Measurements from ENCODE around the gene SLC22A7.

DNA sequence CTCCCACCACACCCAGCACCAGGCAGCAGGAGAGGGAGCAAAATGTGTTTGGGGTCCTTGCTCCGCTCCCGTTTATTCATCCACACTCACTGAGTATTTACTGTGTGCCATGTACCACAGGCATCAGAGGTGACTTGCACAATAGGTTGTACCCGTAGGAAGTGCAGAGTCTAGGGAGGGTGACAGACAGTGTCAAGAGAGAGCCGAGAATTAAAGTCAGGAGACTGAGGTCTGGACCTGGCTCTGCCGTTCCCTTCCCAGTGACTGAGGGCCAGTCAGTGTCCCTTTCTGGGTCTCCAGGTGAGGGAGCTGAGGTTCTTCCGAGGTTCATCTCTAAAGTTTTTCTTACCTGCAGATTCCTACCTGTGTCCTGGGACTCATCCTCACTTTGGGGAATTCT is 32.5 kb upstream of the SLC22A7 start:
- TF ChIP-seq, protein P1, sequence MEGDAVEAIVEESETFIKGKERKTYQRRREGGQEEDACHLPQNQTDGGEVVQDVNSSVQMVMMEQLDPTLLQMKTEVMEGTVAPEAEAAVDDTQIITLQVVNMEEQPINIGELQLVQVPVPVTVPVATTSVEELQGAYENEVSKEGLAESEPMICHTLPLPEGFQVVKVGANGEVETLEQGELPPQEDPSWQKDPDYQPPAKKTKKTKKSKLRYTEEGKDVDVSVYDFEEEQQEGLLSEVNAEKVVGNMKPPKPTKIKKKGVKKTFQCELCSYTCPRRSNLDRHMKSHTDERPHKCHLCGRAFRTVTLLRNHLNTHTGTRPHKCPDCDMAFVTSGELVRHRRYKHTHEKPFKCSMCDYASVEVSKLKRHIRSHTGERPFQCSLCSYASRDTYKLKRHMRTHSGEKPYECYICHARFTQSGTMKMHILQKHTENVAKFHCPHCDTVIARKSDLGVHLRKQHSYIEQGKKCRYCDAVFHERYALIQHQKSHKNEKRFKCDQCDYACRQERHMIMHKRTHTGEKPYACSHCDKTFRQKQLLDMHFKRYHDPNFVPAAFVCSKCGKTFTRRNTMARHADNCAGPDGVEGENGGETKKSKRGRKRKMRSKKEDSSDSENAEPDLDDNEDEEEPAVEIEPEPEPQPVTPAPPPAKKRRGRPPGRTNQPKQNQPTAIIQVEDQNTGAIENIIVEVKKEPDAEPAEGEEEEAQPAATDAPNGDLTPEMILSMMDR (tag by site-specific recombination; IDR thresholded peaks at IDR 0.05), result no peak
- TF ChIP-seq ZSCAN16 (tag by site-specific recombination; IDR thresholded peaks at IDR 0.05), result no peak
- no peak for TF ChIP-seq ZBTB17 (tag by site-specific recombination; IDR thresholded peaks at IDR 0.05)
- TF ChIP-seq ZNF596 (tag by site-specific recombination; IDR thresholded peaks at IDR 0.05), result no peak
- no peak for TF ChIP-seq RBAK (tag by site-specific recombination; IDR thresholded peaks at IDR 0.05)
- TF ChIP-seq, protein P2, sequence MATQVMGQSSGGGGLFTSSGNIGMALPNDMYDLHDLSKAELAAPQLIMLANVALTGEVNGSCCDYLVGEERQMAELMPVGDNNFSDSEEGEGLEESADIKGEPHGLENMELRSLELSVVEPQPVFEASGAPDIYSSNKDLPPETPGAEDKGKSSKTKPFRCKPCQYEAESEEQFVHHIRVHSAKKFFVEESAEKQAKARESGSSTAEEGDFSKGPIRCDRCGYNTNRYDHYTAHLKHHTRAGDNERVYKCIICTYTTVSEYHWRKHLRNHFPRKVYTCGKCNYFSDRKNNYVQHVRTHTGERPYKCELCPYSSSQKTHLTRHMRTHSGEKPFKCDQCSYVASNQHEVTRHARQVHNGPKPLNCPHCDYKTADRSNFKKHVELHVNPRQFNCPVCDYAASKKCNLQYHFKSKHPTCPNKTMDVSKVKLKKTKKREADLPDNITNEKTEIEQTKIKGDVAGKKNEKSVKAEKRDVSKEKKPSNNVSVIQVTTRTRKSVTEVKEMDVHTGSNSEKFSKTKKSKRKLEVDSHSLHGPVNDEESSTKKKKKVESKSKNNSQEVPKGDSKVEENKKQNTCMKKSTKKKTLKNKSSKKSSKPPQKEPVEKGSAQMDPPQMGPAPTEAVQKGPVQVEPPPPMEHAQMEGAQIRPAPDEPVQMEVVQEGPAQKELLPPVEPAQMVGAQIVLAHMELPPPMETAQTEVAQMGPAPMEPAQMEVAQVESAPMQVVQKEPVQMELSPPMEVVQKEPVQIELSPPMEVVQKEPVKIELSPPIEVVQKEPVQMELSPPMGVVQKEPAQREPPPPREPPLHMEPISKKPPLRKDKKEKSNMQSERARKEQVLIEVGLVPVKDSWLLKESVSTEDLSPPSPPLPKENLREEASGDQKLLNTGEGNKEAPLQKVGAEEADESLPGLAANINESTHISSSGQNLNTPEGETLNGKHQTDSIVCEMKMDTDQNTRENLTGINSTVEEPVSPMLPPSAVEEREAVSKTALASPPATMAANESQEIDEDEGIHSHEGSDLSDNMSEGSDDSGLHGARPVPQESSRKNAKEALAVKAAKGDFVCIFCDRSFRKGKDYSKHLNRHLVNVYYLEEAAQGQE (tag by site-specific recombination; IDR thresholded peaks at IDR 0.05), result no peak
- no peak for TF ChIP-seq GLI4 (tag by site-specific recombination; IDR thresholded peaks at IDR 0.05)
- no peak for TF ChIP-seq ZNF2 (tag by site-specific recombination; IDR thresholded peaks at IDR 0.05)
- no peak for TF ChIP-seq SETDB1 (IDR thresholded peaks at IDR 0.05; ENCODE audit: insufficient read length, low read length)
- TF ChIP-seq ZSCAN30 (tag by site-specific recombination; IDR thresholded peaks at IDR 0.05), result no peak
- TF ChIP-seq, protein P3, sequence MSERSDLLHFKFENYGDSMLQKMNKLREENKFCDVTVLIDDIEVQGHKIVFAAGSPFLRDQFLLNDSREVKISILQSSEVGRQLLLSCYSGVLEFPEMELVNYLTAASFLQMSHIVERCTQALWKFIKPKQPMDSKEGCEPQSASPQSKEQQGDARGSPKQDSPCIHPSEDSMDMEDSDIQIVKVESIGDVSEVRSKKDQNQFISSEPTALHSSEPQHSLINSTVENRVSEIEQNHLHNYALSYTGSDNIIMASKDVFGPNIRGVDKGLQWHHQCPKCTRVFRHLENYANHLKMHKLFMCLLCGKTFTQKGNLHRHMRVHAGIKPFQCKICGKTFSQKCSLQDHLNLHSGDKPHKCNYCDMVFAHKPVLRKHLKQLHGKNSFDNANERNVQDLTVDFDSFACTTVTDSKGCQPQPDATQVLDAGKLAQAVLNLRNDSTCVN (tag by site-specific recombination; optimal IDR thresholded peaks at IDR 0.05), result no peak
- TF ChIP-seq ZFP41 (tag by site-specific recombination; IDR thresholded peaks at IDR 0.05; ENCODE audit: borderline replicate concordance), result no peak
- TF ChIP-seq HOXA7 (CRISPR knock-in tag; IDR thresholded peaks at IDR 0.05; ENCODE audit: borderline replicate concordance), result no peak

Data from HEK293 (cell line).